GM12801 (cell line): ENCODE measurements around the gene EEA1.

Experiments used
- CTCF ChIP-seq: IDR thresholded peaks from one replicate; pipeline ENCODE4 v1.5.1; 2011; ENCODE audit warnings: control low read depth; ENCODE audit not compliant: insufficient read length; ENCODE audit errors: extremely low read depth

Gene EEA1

GRCh38 chr12:92947589-92948215 is 18.6 kb upstream of the EEA1 start:
- TF ChIP-seq CTCF, result no peak

DNA sequence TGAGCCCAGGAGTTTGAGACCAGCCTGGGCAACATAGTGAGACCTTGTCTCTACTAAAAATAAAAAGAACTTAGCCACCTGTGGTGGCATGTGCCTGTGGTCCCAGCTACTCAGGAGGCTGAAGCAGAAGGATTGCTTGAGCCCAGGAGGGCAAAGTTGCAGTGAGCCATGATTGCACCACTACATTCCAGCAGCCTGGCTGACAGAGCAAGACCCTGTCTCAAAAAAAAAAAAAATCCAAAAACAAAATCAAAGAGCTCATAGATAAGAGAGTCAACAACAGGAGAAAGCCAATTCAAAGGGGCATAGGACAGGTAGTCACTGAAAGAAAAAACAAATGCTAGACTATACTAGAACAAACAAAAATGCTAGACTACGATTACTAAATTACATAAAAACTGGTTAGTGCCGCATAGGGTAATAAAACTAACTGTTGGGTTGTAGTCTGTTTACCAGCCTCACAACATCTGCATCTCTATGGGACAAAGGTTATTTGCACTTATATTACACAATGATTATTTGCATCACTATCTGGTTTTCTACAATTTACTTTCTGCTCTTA is 16.6 kb upstream of the EEA1 start:
- TF ChIP-seq CTCF, result no peak

GRCh38 chr12:92943482-92944250 is 14.6 kb upstream of the EEA1 start:
- no peak for TF ChIP-seq CTCF

- no peak for TF ChIP-seq CTCF
Observed at GRCh38 chr12:92942905-92943304, 13.8 kb upstream of the EEA1 start.

GRCh38 chr12:92939116-92939515 is 10.0 kb upstream of the EEA1 start:
- TF ChIP-seq CTCF, result no peak

- TF ChIP-seq CTCF, result no peak
Observed at GRCh38 chr12:92938638-92939037, 9.5 kb upstream of the EEA1 start.

- TF ChIP-seq CTCF, result no peak
Observed at GRCh38 chr12:92938018-92938417, 8.9 kb upstream of the EEA1 start.
